IMR-90 (cell line): ENCODE measurements around the gene GNA14. TPM values are rescaled to one million over a fixed set of nuclear protein-coding genes. Genes with fewer than 3 reads are reported as not detected.

Source experiments
- ATAC-seq: fragments of 200-7000 bp; cut with Tn5 transposase; 2 replicates; pipeline ENCODE4 v1.9.1; 2020; ENCODE audit warnings: low read depth, mild to moderate bottlenecking, moderate library complexity
- BruUV-seq: library from RNA; stranded (reverse); fragments of 400-500 nt; replicated peaks from 2 replicates; lab custom pipeline; 2021; lab: Mats Ljungman, UMichigan
- CTCF ChIA-PET: fragments of 300-600 bp; formaldehyde crosslinking; extraction: SDS; loops from one replicate; lab custom pipeline; 2021; ENCODE audit warnings: antibody characterized with exemption; lab: Yijun Ruan, JAX
- POLR2A ChIA-PET: fragments of 300-600 bp; sonication (Branson Sonifier 250); formaldehyde crosslinking; loops from one replicate; lab custom pipeline; 2022; ENCODE audit warnings: antibody characterized with exemption; ENCODE audit not compliant: unreplicated experiment; lab: Charles Lee
- DNase-seq: peaks from one replicate; pipeline ENCODE4 v3.0.0; 2013
- H2AFZ ChIP-seq: replicated peaks from 2 replicates; pipeline ENCODE3; 2013; ENCODE audit warnings: low read length, mild to moderate bottlenecking; ENCODE audit not compliant: poor library complexity
- H2AK5ac ChIP-seq: 2 replicates; pipeline ENCODE4 v1.6.1; 2013; ENCODE audit warnings: low read depth, low read length, inconsistent platforms
- H2AK9ac ChIP-seq: replicated peaks from 2 replicates; pipeline ENCODE3; 2013; ENCODE audit warnings: mild to moderate bottlenecking, low read depth, low read length, moderate library complexity; ENCODE audit not compliant: poor library complexity
- H2BK120ac ChIP-seq: 2 replicates; pipeline ENCODE4 v1.6.1; 2013; ENCODE audit warnings: low read depth, low read length, inconsistent platforms
- H2BK15ac ChIP-seq: 3 replicates; pipeline ENCODE4 v1.6.1; 2013; ENCODE audit warnings: low read depth, low read length, inconsistent platforms
- H2BK20ac ChIP-seq: 2 replicates; pipeline ENCODE4 v1.6.1; 2013; ENCODE audit warnings: low read depth, mild to moderate bottlenecking, inconsistent platforms, low read length, moderate library complexity
- H2BK5ac ChIP-seq: 2 replicates; pipeline ENCODE4 v1.6.1; 2013; ENCODE audit warnings: mild to moderate bottlenecking, low read depth, low read length, inconsistent platforms; ENCODE audit not compliant: poor library complexity, severe bottlenecking
- H3K14ac ChIP-seq: replicated peaks from 2 replicates; pipeline ENCODE4 v1.6.1; 2013; ENCODE audit warnings: low read depth, low read length, inconsistent platforms
- H3K18ac ChIP-seq: 2 replicates; pipeline ENCODE4 v1.6.1; 2013; ENCODE audit warnings: low read depth, low read length, control low read depth
- H3K23ac ChIP-seq: 2 replicates; pipeline ENCODE4 v1.6.1; 2013; ENCODE audit warnings: low read depth, low read length, inconsistent platforms
- H3K27ac ChIP-seq: 2 replicates; pipeline ENCODE4 v1.5.1; 2013; ENCODE audit warnings: mild to moderate bottlenecking, control low read depth, low read length; ENCODE audit not compliant: insufficient read depth
- H3K27me3 ChIP-seq: 2 replicates; pipeline ENCODE4 v1.6.1; 2013; ENCODE audit warnings: low read length; ENCODE audit not compliant: control insufficient read depth, insufficient read depth
- H3K36me3 ChIP-seq: 2 replicates; pipeline ENCODE4 v1.6.1; 2013; ENCODE audit warnings: low read length, mixed read lengths; ENCODE audit not compliant: control insufficient read depth, insufficient read depth
- H3K4ac ChIP-seq: 2 replicates; pipeline ENCODE4 v1.6.1; 2013; ENCODE audit warnings: low read depth, low read length, inconsistent platforms
- H3K4me1 ChIP-seq: 2 replicates; pipeline ENCODE4 v1.6.1; 2013; ENCODE audit warnings: low read length, mixed read lengths; ENCODE audit not compliant: control insufficient read depth, insufficient read depth
- H3K4me2 ChIP-seq: 2 replicates; pipeline ENCODE4 v1.6.1; 2013; ENCODE audit warnings: low read depth, mild to moderate bottlenecking, control low read depth, low read length, moderate library complexity
- H3K4me3 ChIP-seq: 2 replicates; pipeline ENCODE4 v1.5.1; 2013; ENCODE audit warnings: low read depth, mild to moderate bottlenecking, control low read depth, low read length, moderate library complexity; ENCODE audit not compliant: insufficient read depth
- H3K56ac ChIP-seq: 2 replicates; pipeline ENCODE4 v1.6.1; 2013; ENCODE audit warnings: low read length, inconsistent platforms; ENCODE audit not compliant: insufficient read depth; ENCODE audit errors: extremely low read depth
- H3K79me1 ChIP-seq, 2 experiments: 2 replicates each; pipeline ENCODE4 v1.6.1; 2013; ENCODE audit warnings: low read length in 2 of 2, inconsistent platforms in 1 of 2, low read depth in 1 of 2
- H3K9ac ChIP-seq: 2 replicates; pipeline ENCODE4 v1.6.1; 2013; ENCODE audit warnings: low read depth, low read length, control low read depth
- H3K9me1 ChIP-seq: 2 replicates; pipeline ENCODE4 v1.6.1; 2013; ENCODE audit warnings: low read length, inconsistent platforms; ENCODE audit not compliant: insufficient read depth
- H3K9me3 ChIP-seq: 2 replicates; pipeline ENCODE4 v1.6.1; 2013; ENCODE audit warnings: low read length; ENCODE audit not compliant: control insufficient read depth, insufficient read depth
- H4K20me1 ChIP-seq: 2 replicates; pipeline ENCODE4 v1.6.1; 2013; ENCODE audit warnings: low read length, inconsistent platforms; ENCODE audit not compliant: insufficient read depth
- H4K5ac ChIP-seq: 2 replicates; pipeline ENCODE4 v1.6.1; 2013; ENCODE audit warnings: mild to moderate bottlenecking, low read depth, low read length, control low read depth
- H4K8ac ChIP-seq, 2 experiments: 2 replicates each; pipeline ENCODE4 v1.6.1; 2013; ENCODE audit warnings: low read depth in 2 of 2, low read length in 2 of 2, control low read depth in 1 of 2, inconsistent platforms in 1 of 2
- H4K91ac ChIP-seq: 2 replicates; pipeline ENCODE4 v1.6.1; 2013; ENCODE audit warnings: low read depth, low read length, inconsistent platforms; ENCODE audit not compliant: insufficient read depth
- CHD1 ChIP-seq: IDR thresholded peaks from 2 replicates; pipeline ENCODE4 v1.6.1; 2012; ENCODE audit warnings: low read depth, low read length, improper control_type of control experiment
- WGBS, 2 experiments: methylation state at CpG; one replicate each; pipeline versions ENCODE4 v1.1.5 to v1.1.7; 2013; ENCODE audit warnings: missing lambda C conversion rate in 2 of 2; ENCODE audit not compliant: insufficient read length in 1 of 2; ENCODE audit errors: extremely low coverage in 2 of 2; 5-methylcytosine and 5-hydroxymethylcytosine counted together
- dilution Hi-C: fragments of 300-500 bp; cut with HindIII; formaldehyde crosslinking; loops from one replicate; pipeline ENCODE4 v1.14.3; 2018; ENCODE audit warnings: low sequenced_read_pairs; ENCODE audit not compliant: unreplicated experiment
- in situ Hi-C: fragments of 300-500 bp; cut with MboI; formaldehyde crosslinking; loops from 3 replicates; pipeline ENCODE4 v1.14.3; 2019; ENCODE audit warnings: low sequenced_read_pairs, inconsistent platforms, mixed read lengths
- intact Hi-C: fragments of 100-400 bp; cut with micrococcal nuclease; formaldehyde crosslinking; loops from 2 replicates; pipeline ENCODE4 v1.10.0; 2022
- polyA plus RNA-seq, 3 experiments: library from polyadenylated mRNA; depleted of rRNA; stranded (reverse); fragments of >200 nt; gene quantifications; 2 replicates each; pipeline ENCODE4 v1.2.3, GENCODE V29; 2012; ENCODE audit warnings: low replicate concordance in 1 of 3
- total RNA-seq: library from RNA; depleted of rRNA; stranded (reverse); fragments of >200 nt; gene quantifications from 2 replicates; pipeline ENCODE4 v1.2.3, GENCODE V29; 2012

GNA14 gene
- total and polyA plus RNA-seq, 2 of the 4 experiments (the other 2 are of a cell fraction) = under 0.01 to 0.03 TPM

DNA sequence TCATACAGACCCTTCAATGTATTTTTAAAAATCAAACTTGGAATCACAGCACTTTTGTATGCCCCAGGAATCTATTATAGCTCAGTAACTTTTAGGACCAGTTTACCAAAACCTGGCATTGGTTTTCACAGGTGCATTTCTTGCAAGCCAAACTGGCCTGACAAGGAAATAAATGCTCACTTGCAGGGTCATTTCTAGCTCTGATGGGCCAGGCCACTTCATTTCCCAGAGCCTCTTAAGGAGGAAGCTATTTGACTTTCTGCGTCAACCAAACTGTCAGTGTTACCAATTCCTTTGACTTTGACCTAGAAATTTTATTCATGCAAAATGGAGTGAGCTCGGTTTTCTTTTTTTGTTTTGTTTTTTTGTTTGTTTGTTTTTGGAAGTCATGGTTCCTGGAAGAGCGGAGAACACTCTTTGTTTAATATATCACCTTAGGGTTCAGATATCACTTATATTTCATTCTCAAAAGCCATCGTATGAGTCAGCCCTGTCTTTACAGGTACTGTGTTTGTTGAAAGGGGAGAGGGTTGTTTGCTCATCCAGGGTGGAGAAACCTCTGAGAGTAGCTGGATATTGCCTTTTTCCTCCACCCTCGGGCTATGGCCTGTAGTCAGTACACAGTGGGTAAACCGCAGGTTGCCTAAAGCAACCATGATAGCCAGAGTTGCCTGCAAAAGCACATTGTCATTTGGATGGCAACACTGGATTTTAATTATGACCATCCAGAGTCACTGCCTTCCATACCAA lies 58.9 kb downstream of the GNA14 start:
- Histone ChIP-seq H3K23ac (no peak overlapping the region), H3K56ac (no peak overlapping the region), H3K27ac (no peak overlapping the region), H3K27me3 (no peaks in the 10 kb centered on the region), H2AFZ (no peak overlapping the region), H4K91ac (no peak overlapping the region), H3K14ac (no peak overlapping the region), H2BK5ac (no peak overlapping the region), H4K20me1 (no peaks in the 10 kb centered on the region), H2AK9ac (no peak overlapping the region), H2BK20ac (no peak overlapping the region), H2BK120ac (no peak overlapping the region), H3K9me3 (no peaks in the 10 kb centered on the region), H3K4me2 (no peak overlapping the region), H3K36me3 (no peaks in the 10 kb centered on the region), H2BK15ac (no peak overlapping the region), H4K5ac (no peak overlapping the region), H2AK5ac (no peak overlapping the region), H3K4me1 (no peaks in the 10 kb centered on the region), H3K4me3 (no peak overlapping the region), H4K8ac (no peak overlapping the region), H3K18ac (no peak overlapping the region), H3K9ac (no peak overlapping the region), H3K79me1 (no peaks in the 10 kb centered on the region), H3K9me1 (no peaks in the 10 kb centered on the region), H3K4ac (no peak overlapping the region)
- BruUV-seq = no TSS peak
- in situ Hi-C loops (no loop called here), intact Hi-C loops (loop anchor here (10.0 kb wide), 2 partner anchors 156 to 446 kb away; partner anchors contain the start of gene GNAQ), dilution Hi-C loops (no loop called here)
- DNase-seq (no peak), ATAC-seq (no peak)
- WGBS, 2 experiments = 79% methylated on average over 2 of the region's 6 CpGs; no CpG with 5 or more reads in 1 of the 2 experiments
- TF ChIP-seq CHD1 = no peak
- ChIA-PET POLR2A (no interaction called here), CTCF (interaction anchor here (0.7 kb wide), 1 partner anchor 818 kb away, joined by 4 read pairs; no protein-coding TSS in a partner anchor)
